WI38 (cell line): ENCODE measurements around the gene FBXO30.

Experiments used
- H3K4me3 ChIP-seq: 2 replicates; pipeline ENCODE4 v1.5.1; 2011; ENCODE audit warnings: low read depth, mild to moderate bottlenecking, control low read depth, low read length
- TF ChIP-seq, protein P1 (sequence below): IDR thresholded peaks from 2 replicates; pipeline ENCODE4 v1.5.1; 2012; ENCODE audit warnings: low read depth, mild to moderate bottlenecking, control low read depth, low read length

FBXO30 gene

DNA sequence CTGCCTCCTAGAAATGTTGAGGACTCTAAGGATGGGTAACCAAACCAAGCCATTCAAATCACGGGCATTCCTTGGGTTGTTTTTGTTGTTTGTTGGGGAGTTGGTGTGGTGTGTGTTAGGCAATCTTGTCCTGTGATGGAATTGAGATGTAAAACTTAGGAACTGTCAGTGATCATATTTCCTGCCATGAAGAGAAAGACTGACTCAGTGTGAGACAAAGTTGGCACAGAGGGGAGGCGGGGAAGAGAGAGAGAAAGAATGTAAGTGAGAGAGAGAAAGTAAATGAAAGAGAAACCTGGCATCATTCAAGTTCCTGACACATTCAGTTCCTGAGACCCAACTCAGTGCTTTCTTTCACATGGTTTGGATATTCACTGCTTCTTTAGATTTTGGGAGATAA is 21.6 kb upstream of the FBXO30 start:
- H3K4me3 ChIP-seq = no peak overlapping the region
- TF ChIP-seq, protein P1, sequence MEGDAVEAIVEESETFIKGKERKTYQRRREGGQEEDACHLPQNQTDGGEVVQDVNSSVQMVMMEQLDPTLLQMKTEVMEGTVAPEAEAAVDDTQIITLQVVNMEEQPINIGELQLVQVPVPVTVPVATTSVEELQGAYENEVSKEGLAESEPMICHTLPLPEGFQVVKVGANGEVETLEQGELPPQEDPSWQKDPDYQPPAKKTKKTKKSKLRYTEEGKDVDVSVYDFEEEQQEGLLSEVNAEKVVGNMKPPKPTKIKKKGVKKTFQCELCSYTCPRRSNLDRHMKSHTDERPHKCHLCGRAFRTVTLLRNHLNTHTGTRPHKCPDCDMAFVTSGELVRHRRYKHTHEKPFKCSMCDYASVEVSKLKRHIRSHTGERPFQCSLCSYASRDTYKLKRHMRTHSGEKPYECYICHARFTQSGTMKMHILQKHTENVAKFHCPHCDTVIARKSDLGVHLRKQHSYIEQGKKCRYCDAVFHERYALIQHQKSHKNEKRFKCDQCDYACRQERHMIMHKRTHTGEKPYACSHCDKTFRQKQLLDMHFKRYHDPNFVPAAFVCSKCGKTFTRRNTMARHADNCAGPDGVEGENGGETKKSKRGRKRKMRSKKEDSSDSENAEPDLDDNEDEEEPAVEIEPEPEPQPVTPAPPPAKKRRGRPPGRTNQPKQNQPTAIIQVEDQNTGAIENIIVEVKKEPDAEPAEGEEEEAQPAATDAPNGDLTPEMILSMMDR = no peak

DNA sequence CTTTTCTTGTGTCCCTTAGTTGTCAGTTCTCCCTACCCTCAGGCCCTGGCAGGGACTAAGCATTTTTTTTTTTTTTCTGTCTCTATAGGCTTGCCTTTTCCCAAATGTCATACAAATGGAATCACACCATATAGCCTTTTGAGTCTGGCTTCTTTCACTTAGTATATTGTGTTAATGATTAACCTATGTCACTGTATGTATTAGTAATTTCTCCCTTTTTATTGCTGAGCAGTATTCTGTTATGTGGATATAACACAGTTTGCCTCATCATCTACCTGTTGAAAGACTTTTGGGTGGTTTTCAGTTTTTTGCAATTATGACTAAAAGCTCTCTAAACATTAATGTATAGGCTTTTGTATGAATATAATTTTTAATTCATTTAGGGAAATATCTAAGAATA is 16.0 kb upstream of the FBXO30 start:
- H3K4me3 ChIP-seq = no peak overlapping the region
- TF ChIP-seq, protein P1 = no peak

DNA sequence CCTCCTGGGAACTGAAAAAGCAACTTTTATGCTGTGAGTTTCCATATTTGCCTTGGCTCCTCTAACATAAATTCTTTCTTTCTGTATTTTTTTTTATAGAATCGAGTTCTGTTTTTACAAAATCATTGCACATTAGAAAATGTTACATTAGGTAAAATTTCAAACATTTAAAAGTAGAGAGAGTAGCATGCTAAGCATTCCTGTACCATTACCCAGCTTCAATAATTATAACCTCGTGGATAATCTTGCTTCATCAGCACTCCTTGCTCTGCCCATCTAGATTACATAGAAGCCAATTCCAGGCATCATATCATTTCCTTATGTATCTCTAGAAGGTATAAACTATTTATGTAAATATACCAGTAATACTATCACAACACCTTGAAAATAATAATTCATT is 15.4 kb upstream of the FBXO30 start:
- H3K4me3 ChIP-seq = no peak overlapping the region
- TF ChIP-seq, protein P1 = no peak

DNA sequence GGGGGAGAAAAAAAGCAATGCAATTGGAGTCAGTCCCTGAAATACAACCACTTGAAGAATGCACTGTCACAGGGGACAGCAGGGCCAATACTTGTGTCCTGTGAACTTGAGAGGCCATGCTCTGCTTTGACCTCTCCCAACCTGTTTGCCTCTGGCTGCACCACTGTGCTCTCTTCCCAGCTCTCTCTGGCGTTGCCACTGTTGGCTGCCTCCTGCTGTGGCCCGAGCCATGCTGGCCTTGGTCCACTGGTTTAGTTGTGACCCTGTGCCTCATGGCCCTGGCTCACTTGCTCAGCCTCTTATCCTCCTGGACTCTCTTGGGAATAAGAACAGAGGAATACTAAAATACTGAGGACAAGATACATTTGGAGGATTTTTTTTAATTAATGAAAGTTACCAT is 14.5 kb upstream of the FBXO30 start:
- TF ChIP-seq, protein P1 = no peak
- H3K4me3 ChIP-seq = no peak overlapping the region

DNA sequence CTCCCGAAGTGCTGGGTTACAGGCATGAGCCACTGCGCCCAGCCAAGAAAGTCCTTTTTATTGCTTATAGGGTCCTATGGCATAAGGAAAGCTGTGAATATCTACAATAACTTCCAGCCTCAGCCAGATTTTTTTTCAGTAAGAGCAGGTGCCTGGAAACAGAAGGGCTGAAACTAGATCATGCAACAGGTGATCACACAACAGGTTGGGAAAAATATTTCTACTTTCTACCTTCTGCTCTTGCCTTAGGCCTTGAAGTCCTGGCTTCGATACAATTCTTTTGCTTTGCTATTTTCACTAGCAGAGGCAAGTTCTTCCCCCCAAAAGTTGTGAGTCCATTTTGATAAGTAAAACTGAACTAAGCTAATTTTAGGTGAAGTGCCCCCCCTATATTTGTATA is 9.7 kb upstream of the FBXO30 start:
- H3K4me3 ChIP-seq = no peak overlapping the region
- TF ChIP-seq, protein P1 = no peak

DNA sequence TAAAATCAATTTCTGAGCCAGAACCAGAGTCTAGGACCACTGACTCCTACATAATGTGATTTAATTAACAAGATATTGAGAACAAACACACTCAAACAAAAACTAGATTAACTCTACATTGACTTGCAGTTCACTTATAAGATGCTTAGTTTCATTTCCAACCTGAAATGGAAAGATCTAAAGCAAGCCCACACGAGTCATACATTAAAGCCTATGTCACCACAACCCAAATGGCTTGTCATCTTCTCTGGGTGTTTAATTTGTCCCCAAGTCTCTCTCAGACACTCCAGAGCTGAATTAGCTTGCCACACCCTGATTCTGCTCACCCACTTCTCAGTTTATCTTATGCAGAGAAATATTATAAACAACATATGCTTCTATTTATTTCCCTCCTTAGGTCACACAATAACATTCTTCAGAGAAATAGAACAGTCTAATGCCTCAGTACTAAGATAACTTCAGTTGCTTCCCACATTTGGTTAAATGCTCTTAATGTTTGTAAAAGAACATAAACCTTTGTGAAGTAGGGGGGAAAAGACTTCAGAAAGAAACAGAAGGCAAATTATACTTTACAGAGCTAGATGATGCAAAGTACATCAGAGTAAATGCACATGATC is 8.8 kb upstream of the FBXO30 start:
- TF ChIP-seq, protein P1 = no peak
- H3K4me3 ChIP-seq = no peak overlapping the region

DNA sequence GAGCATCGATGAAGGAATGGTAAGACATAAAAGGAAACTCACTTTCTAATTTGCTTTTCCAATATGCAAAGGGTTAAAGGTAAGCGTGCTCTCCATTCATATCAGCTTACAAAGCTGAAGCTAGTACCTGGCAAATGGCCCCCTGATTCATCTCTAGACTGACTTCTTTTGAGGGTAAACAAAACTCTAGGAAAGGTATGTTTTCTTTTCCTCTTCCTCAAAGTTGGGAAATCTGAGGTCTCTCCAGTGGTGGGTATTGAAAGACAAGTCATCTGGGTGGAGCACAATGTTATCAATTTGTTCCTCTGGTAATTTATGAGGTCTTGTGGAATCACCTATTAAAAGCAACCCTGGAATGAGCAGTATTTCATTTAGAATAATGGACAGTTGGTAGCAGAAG is 7.9 kb upstream of the FBXO30 start:
- H3K4me3 ChIP-seq = no peak overlapping the region
- TF ChIP-seq, protein P1 = no peak
